Nephron progenitor cell (in vitro differentiated cells): ENCODE results near the gene RBMS1.

ENCODE experiments used
- DNase-seq: peaks from one replicate; pipeline ENCODE4 v3.0.0; 2021
- H3K27ac Mint-ChIP-seq: 2 replicates; pipeline ENCODE4 v1.8.0; 2021; ENCODE audit warnings: mild to moderate bottlenecking, moderate library complexity, mixed read lengths
- H3K27me3 Mint-ChIP-seq: 2 replicates; pipeline ENCODE4 v1.8.0; 2021; ENCODE audit warnings: mild to moderate bottlenecking, low read depth, mixed read lengths; ENCODE audit not compliant: poor library complexity
- H3K36me3 Mint-ChIP-seq: 2 replicates; pipeline ENCODE4 v1.8.0; 2021; ENCODE audit warnings: low read depth, mixed read lengths
- H3K4me1 Mint-ChIP-seq: 2 replicates; pipeline ENCODE4 v1.8.0; 2021; ENCODE audit warnings: mixed read lengths
- H3K4me3 Mint-ChIP-seq: 2 replicates; pipeline ENCODE4 v1.8.0; 2021; ENCODE audit warnings: mild to moderate bottlenecking, moderate library complexity, mixed read lengths
- H3K9me3 Mint-ChIP-seq: 2 replicates; pipeline ENCODE4 v1.8.0; 2021; ENCODE audit warnings: mild to moderate bottlenecking, moderate library complexity, mixed read lengths
- CTCF ChIP-seq: fragments of 200-600 bp; sonication (generic); IDR thresholded peaks from 2 replicates; pipeline ENCODE4 v1.5.0; 2021; ENCODE audit warnings: antibody characterized with exemption

RBMS1 gene

GRCh38 chr2:160286551-160286950 lies 207.1 kb downstream of the RBMS1 start:
- Mint-ChIP-seq H3K9me3 (no peaks in the 10 kb centered on the region), H3K27me3 (no peaks in the 10 kb centered on the region), H3K36me3 (peaks cover 55% of the 10 kb centered on the region), H3K4me1 (peaks cover 16% of the 10 kb centered on the region), H3K4me3 (no peak overlapping the region), H3K27ac (peak overlapping the region; percentile 72)
- no peak for DNase-seq
- TF ChIP-seq CTCF = no peak

GRCh38 chr2:160283675-160284074 lies 209.9 kb downstream of the RBMS1 start:
- no peaks in the 10 kb centered on the region for H3K9me3 Mint-ChIP-seq
- H3K27me3 Mint-ChIP-seq = no peaks in the 10 kb centered on the region
- no peak overlapping the region for H3K27ac Mint-ChIP-seq
- TF ChIP-seq CTCF = no peak
- H3K4me1 Mint-ChIP-seq = peaks cover 19% of the 10 kb centered on the region
- peaks cover 52% of the 10 kb centered on the region for H3K36me3 Mint-ChIP-seq
- no peak for DNase-seq
- H3K4me3 Mint-ChIP-seq = no peak overlapping the region

GRCh38 chr2:160282063-160282580 lies 211.5 kb downstream of the RBMS1 start:
- no peak for DNase-seq
- no peak overlapping the region for H3K4me3 Mint-ChIP-seq
- peaks cover 63% of the 10 kb centered on the region for H3K36me3 Mint-ChIP-seq
- no peaks in the 10 kb centered on the region for H3K9me3 Mint-ChIP-seq
- TF ChIP-seq CTCF = no peak
- peaks cover 13% of the 10 kb centered on the region for H3K4me1 Mint-ChIP-seq
- H3K27ac Mint-ChIP-seq = no peak overlapping the region
- no peaks in the 10 kb centered on the region for H3K27me3 Mint-ChIP-seq

- TF ChIP-seq CTCF = no peak
- no peak for DNase-seq
- H3K36me3 Mint-ChIP-seq = peaks cover 63% of the 10 kb centered on the region
- H3K27ac Mint-ChIP-seq = no peak overlapping the region
- H3K9me3 Mint-ChIP-seq = no peaks in the 10 kb centered on the region
- H3K27me3 Mint-ChIP-seq = no peaks in the 10 kb centered on the region
- H3K4me1 Mint-ChIP-seq = peaks cover 13% of the 10 kb centered on the region
- no peak overlapping the region for H3K4me3 Mint-ChIP-seq
Observed at GRCh38 chr2:160281213-160281612, 212.4 kb downstream of the RBMS1 start.

- Mint-ChIP-seq H3K4me1 (peaks cover 13% of the 10 kb centered on the region), H3K4me3 (no peak overlapping the region), H3K9me3 (no peaks in the 10 kb centered on the region), H3K36me3 (peaks cover 71% of the 10 kb centered on the region), H3K27me3 (no peaks in the 10 kb centered on the region), H3K27ac (no peak overlapping the region)
- no peak for DNase-seq
- TF ChIP-seq CTCF = no peak
Observed at GRCh38 chr2:160279813-160280465, 213.7 kb downstream of the RBMS1 start.

GRCh38 chr2:160278879-160279177 lies 214.8 kb downstream of the RBMS1 start:
- TF ChIP-seq CTCF = peak; percentile 41
- Mint-ChIP-seq H3K36me3 (peaks cover 68% of the 10 kb centered on the region), H3K4me1 (peaks cover 18% of the 10 kb centered on the region), H3K9me3 (no peaks in the 10 kb centered on the region), H3K4me3 (no peak overlapping the region), H3K27ac (no peak overlapping the region), H3K27me3 (no peaks in the 10 kb centered on the region)
- no peak for DNase-seq
